Endothelial cell of umbilical vein (primary cell): ENCODE results near the gene WASF3. TPM values are rescaled to one million over a fixed set of nuclear protein-coding genes. Genes with fewer than 3 reads are reported as not detected.

ENCODE experiments used
- BruUV-seq: library from RNA; stranded (reverse); fragments of 400-500 nt; replicated peaks from 2 replicates; lab custom pipeline; 2021; lab: Mats Ljungman, UMichigan
- CTCF ChIA-PET: fragments of 300-600, 350-600 bp; sonication (Branson Sonifier 250); formaldehyde crosslinking; loops from one replicate; lab custom pipeline; 2021; ENCODE audit warnings: antibody characterized with exemption, inconsistent platforms; lab: Charles Lee
- POLR2A ChIA-PET: fragments of 300-600, 350-600 bp; sonication (Branson Sonifier 250); formaldehyde crosslinking; loops from one replicate; lab custom pipeline; 2021; ENCODE audit warnings: antibody characterized with exemption, inconsistent platforms; lab: Charles Lee
- DNase-seq: peaks from one replicate; pipeline ENCODE4 v3.0.0-alpha.2; 2011; ENCODE audit warnings: low read depth, low spot score
- FAIRE-seq: peaks from 2 replicates; lab custom pipeline; 2011; peaks lifted over from hg19 to GRCh38; lab: Jason Lieb, UNC
- H2AFZ ChIP-seq: 2 replicates; pipeline ENCODE4 v1.6.0; 2012; ENCODE audit warnings: low read depth, low read length, control low read depth, inconsistent platforms
- H3K27ac ChIP-seq: 2 replicates; pipeline ENCODE4 v1.5.1; 2011; ENCODE audit warnings: low read depth, mild to moderate bottlenecking, control low read depth, low read length, moderate library complexity; ENCODE audit not compliant: insufficient read depth
- H3K27me3 ChIP-seq, 2 experiments: 2 replicates each; pipeline versions ENCODE4 v1.6.0 to v1.6.1; 2011; ENCODE audit warnings: low read length in 2 of 2, mixed read lengths in 1 of 2; ENCODE audit not compliant: control insufficient read depth in 2 of 2, insufficient read depth in 2 of 2
- H3K36me3 ChIP-seq, 2 experiments: 2 replicates in 1 of 2; 3 replicates in 1 of 2; pipeline ENCODE4 v1.5.1; 2011; ENCODE audit warnings: low read length in 2 of 2, mild to moderate bottlenecking in 1 of 2, moderate library complexity in 1 of 2; ENCODE audit not compliant: control insufficient read depth in 2 of 2, insufficient read depth in 2 of 2; ENCODE audit errors: extremely low read depth in 1 of 2
- H3K4me1 ChIP-seq: 3 replicates; pipeline ENCODE4 v1.5.1; 2011; ENCODE audit warnings: mild to moderate bottlenecking, low read length; ENCODE audit not compliant: control insufficient read depth, insufficient read depth; ENCODE audit errors: extremely low read depth
- H3K4me2 ChIP-seq: 2 replicates; pipeline ENCODE4 v1.6.1; 2011; ENCODE audit warnings: low read length, control low read depth, mixed read lengths; ENCODE audit not compliant: insufficient read depth
- H3K4me3 ChIP-seq, 3 experiments: fragments of 200-600 bp in 1 of 3; sonication (generic), shearing (Covaris generic) in 1 of 3; replicated peaks in 1 of 3; 2 replicates each; pipeline ENCODE4 v1.5.1; 2011 to 2016; ENCODE audit warnings: control low read depth in 3 of 3, low read length in 3 of 3, mild to moderate bottlenecking in 2 of 3, inconsistent platforms in 1 of 3, low read depth in 1 of 3, moderate library complexity in 1 of 3; ENCODE audit not compliant: insufficient read depth in 1 of 3
- H3K79me2 ChIP-seq: 2 replicates; pipeline ENCODE4 v1.6.0; 2012; ENCODE audit warnings: low read length, inconsistent platforms; ENCODE audit not compliant: control insufficient read depth, insufficient read depth
- H3K9ac ChIP-seq: replicated peaks from 2 replicates; pipeline ENCODE3; 2011; ENCODE audit warnings: low read length, control low read depth; ENCODE audit not compliant: insufficient read depth; ENCODE audit errors: extremely low read depth
- H3K9me1 ChIP-seq: replicated peaks from 3 replicates; pipeline ENCODE4 v1.6.0; 2011; ENCODE audit warnings: mild to moderate bottlenecking, low read length; ENCODE audit not compliant: control insufficient read depth, insufficient read depth; ENCODE audit errors: extremely low read depth
- H3K9me3 ChIP-seq: replicated peaks from 2 replicates; pipeline ENCODE4 v1.5.1; 2012; ENCODE audit warnings: low read length, inconsistent platforms; ENCODE audit not compliant: control insufficient read depth, insufficient read depth
- H4K20me1 ChIP-seq: replicated peaks from 2 replicates; pipeline ENCODE3; 2011; ENCODE audit warnings: mild to moderate bottlenecking, low read length; ENCODE audit not compliant: control insufficient read depth, insufficient read depth; ENCODE audit errors: extremely low read depth
- CTCF ChIP-seq, 2 donors: IDR thresholded peaks; 1 replicate in 1 of 2; 2 replicates in 1 of 2; pipeline ENCODE4 v1.5.1; 2011; ENCODE audit warnings: low read length in 2 of 2, mild to moderate bottlenecking in 2 of 2, moderate library complexity in 2 of 2, control low read depth in 1 of 2, inconsistent platforms in 1 of 2, low read depth in 1 of 2; ENCODE audit not compliant: insufficient read depth in 1 of 2; ENCODE audit errors: extremely low read depth in 1 of 2
- EZH2 ChIP-seq: IDR thresholded peaks from 2 replicates; pipeline ENCODE4 v1.6.1; 2012; ENCODE audit warnings: borderline replicate concordance, low read depth, mild to moderate bottlenecking, moderate library complexity, low read length, inconsistent platforms; ENCODE audit not compliant: severe bottlenecking
- FOS ChIP-seq: IDR thresholded peaks from 2 replicates; pipeline ENCODE4 v1.6.1; 2011; ENCODE audit warnings: mild to moderate bottlenecking, low read length, moderate library complexity, borderline replicate concordance; ENCODE audit not compliant: insufficient read depth
- dilution Hi-C: fragments of 300-500 bp; cut with MboI; formaldehyde crosslinking; loops from one replicate; pipeline ENCODE4 v1.15.0; 2019; ENCODE audit warnings: low sequenced_read_pairs; ENCODE audit not compliant: extremely low pct_ligation_motif_present
- intact Hi-C: fragments of 100-400 bp; cut with micrococcal nuclease; formaldehyde crosslinking; loops from one replicate; pipeline ENCODE4 v1.10.0; 2022
- polyA plus RNA-seq, 4 experiments: library from polyadenylated mRNA; depleted of rRNA in 3 of 4; stranded (reverse) in 3 of 4; unstranded in 1 of 4; fragments of >200 nt; gene quantifications; 2 replicates each; pipeline versions ENCODE4 v1.2.1 to v1.2.3, GENCODE V29; 2011 to 2012; ENCODE audit warnings: missing spikeins in 1 of 4
- total RNA-seq: library from RNA; stranded (reverse); gene quantifications from 2 replicates; pipeline ENCODE4 v1.2.3, GENCODE V29; 2021
- TF ChIP-seq, protein P1 (sequence below): IDR thresholded peaks from 2 replicates; pipeline ENCODE4 v1.6.1; 2011; ENCODE audit not compliant: insufficient read depth, insufficient read length

WASF3 gene
- total and polyA plus RNA-seq, 2 donors (not counting 3 experiments of a cell fraction or from before 2014, with no cell fraction given) = 18.5 to 32.4 TPM

DNA sequence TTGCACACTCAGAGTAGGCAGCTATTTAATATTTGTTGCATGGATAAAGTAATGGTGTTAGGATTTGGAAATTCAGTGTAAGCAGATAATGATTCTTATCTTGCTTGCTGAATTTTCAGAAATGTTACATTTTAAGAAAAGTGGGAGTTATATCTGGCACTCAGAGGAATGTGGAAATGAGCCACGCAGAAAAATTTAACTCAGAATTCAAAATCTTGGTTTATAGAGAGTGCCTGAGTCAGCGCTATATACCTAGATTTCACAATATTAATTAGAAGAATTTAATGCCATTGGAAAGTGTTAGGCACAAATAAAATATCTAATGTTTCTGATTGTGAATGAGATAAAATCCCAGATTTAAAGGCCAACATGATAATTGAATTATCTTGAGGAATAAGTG, 106.8 kb downstream of the WASF3 start:
- Histone ChIP-seq H4K20me1 (no peaks in the 10 kb centered on the region), H3K9me1 (no peaks in the 10 kb centered on the region), H3K4me2 (no peak overlapping the region), H3K36me3 (peaks cover 2 to 6% of the 10 kb centered on the region in 2 experiments), H3K27ac (no peak overlapping the region), H3K79me2 (peaks cover 1% of the 10 kb centered on the region), H3K4me3 (no peak overlapping the region), H3K27me3 (no peaks in the 10 kb centered on the region), H3K4me1 (peaks cover 10% of the 10 kb centered on the region), H3K9ac (no peak overlapping the region), H3K9me3 (no peaks in the 10 kb centered on the region), H2AFZ (no peak overlapping the region)
- intact Hi-C loops (loop anchor here (5.0 kb wide), 1 partner anchor 107 kb away; the partner anchor contains the start of gene WASF3), dilution Hi-C loops (no loop called here)
- DNase-seq (no peak), FAIRE-seq (no peak)
- CTCF ChIA-PET = interaction anchor here (0.9 to 2.2 kb wide), 3 partner anchors 34 to 480 kb away, joined by 3 to 10 read pairs (median 5); no protein-coding TSS in a partner anchor
- no TSS peak for BruUV-seq
- TF ChIP-seq FOS = no peak
- POLR2A ChIA-PET = no interaction called here

GRCh38 chr13:26664876-26665275, 107.4 kb downstream of the WASF3 start:
- Histone ChIP-seq H2AFZ (no peak overlapping the region), H3K4me2 (no peak overlapping the region), H3K79me2 (peaks cover 1% of the 10 kb centered on the region), H3K4me3 (no peak overlapping the region), H3K27ac (no peak overlapping the region), H3K9me1 (no peaks in the 10 kb centered on the region), H3K36me3 (peaks cover 2 to 6% of the 10 kb centered on the region in 2 experiments), H4K20me1 (no peaks in the 10 kb centered on the region), H3K4me1 (peaks cover 10% of the 10 kb centered on the region), H3K9me3 (no peaks in the 10 kb centered on the region), H3K27me3 (no peaks in the 10 kb centered on the region), H3K9ac (no peak overlapping the region)
- dilution Hi-C loops (no loop called here), intact Hi-C loops (loop anchor here (5.0 kb wide), 1 partner anchor 108 kb away; the partner anchor contains the start of gene WASF3)
- TF ChIP-seq EZH2 = no peak
- TF ChIP-seq, protein P1, sequence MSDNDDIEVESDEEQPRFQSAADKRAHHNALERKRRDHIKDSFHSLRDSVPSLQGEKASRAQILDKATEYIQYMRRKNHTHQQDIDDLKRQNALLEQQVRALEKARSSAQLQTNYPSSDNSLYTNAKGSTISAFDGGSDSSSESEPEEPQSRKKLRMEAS = no peak
- TF ChIP-seq CTCF (IDR thresholded peaks at IDR 0.05; ENCODE audit: extremely low read depth in 1 of 2, insufficient read depth in 1 of 2, low read depth in 1 of 2, low read length in 2 of 2) = no peak
- POLR2A ChIA-PET = no interaction called here
- DNase-seq (no peak), FAIRE-seq (no peak)
- CTCF ChIA-PET = interaction anchor here (2.2 kb wide), 1 partner anchor 34 kb away, joined by 10 read pairs; no protein-coding TSS in a partner anchor
- no TSS peak for BruUV-seq
